ENCODE data around the gene GGT7. TPM values are rescaled to one million over a fixed set of nuclear protein-coding genes. Genes with fewer than 3 reads are reported as not detected.
"Not testable (repeated sequence)": the region's sequence is repeated elsewhere in the genome, so short reads cannot be mapped to it uniquely, and the experiment has no call there.

GGT7 gene
- 19.1 TPM for total RNA-seq
- long read RNA-seq, partial matches to known transcripts, result 3 of 5 reads
- long read RNA-seq, other reads (novel, unspliced or antisense), result 1 of 5 reads

- intact Hi-C loops (cut with DNase I), result loop anchor here (5.0 to 10.0 kb wide), 3 partner anchors 135 to 332 kb away; partner anchors contain the start of gene TRPC4AP
- ATAC-seq (peak; percentile 66), DNase-seq (ENCODE audit: missing footprints) (peak; percentile 90)
These were observed at the start of gene GGT7 for GRCh38 chr20:34872622-34873224. Gene GGT7, minus strand, starts transcription at chr20:34872856. Its CDS starts 41 bp downstream, at chr20:34872815.

GRCh38 chr20:34921436-34921835 lies 48.8 kb upstream of the GGT7 start:
- no peak for ATAC-seq
- intact Hi-C loops (cut with DNase I), result no loop called here
- DNase-seq (ENCODE audit: missing footprints), result no peak

- ATAC-seq (no peak), DNase-seq (ENCODE audit: missing footprints) (no peak)
- intact Hi-C loops (cut with DNase I), result no loop called here
These were observed 47.4 kb upstream of the GGT7 start for GRCh38 chr20:34920055-34920454.

GRCh38 chr20:34916774-34917354 lies 44.2 kb upstream of the GGT7 start:
- ATAC-seq, result no peak
- DNase-seq (ENCODE audit: missing footprints), result no peak
- intact Hi-C loops (cut with DNase I), result no loop called here

GRCh38 chr20:34915749-34916455 lies 43.2 kb upstream of the GGT7 start:
- DNase-seq (ENCODE audit: missing footprints) (no peak), ATAC-seq (no peak)
- intact Hi-C loops (cut with DNase I), result no loop called here

GRCh38 chr20:34915131-34915530 lies 42.5 kb upstream of the GGT7 start:
- intact Hi-C loops (cut with DNase I), result no loop called here
- ATAC-seq (no peak), DNase-seq (ENCODE audit: missing footprints) (no peak)

GRCh38 chr20:34907616-34908469 lies 35.2 kb upstream of the GGT7 start:
- DNase-seq (ENCODE audit: missing footprints) (no peak), ATAC-seq (peak; percentile 94)
- intact Hi-C loops (cut with DNase I), result loop anchor here (5.0 kb wide), 1 partner anchor 34 kb away; no protein-coding TSS in a partner anchor

GRCh38 chr20:34904202-34904621 lies 31.6 kb upstream of the GGT7 start:
- ATAC-seq, result peak; percentile 17
- DNase-seq (ENCODE audit: missing footprints), result no peak
- intact Hi-C loops (cut with DNase I), result no loop called here

- intact Hi-C loops (cut with DNase I); DNase-seq (ENCODE audit: missing footprints); ATAC-seq: not testable (repeated sequence)
These were observed 26.1 kb upstream of the GGT7 start for GRCh38 chr20:34898731-34899130.

GRCh38 chr20:34898129-34898528 lies 25.5 kb upstream of the GGT7 start:
- intact Hi-C loops (cut with DNase I), result not testable (repeated sequence)

GRCh38 chr20:34896086-34896621 lies 23.5 kb upstream of the GGT7 start:
- DNase-seq (ENCODE audit: missing footprints) (no peak), ATAC-seq (peak; percentile 85)
- intact Hi-C loops (cut with DNase I), result no loop called here

More at GRCh38 chr20:34898129-34898528, 25.5 kb upstream of the GGT7 start:
- ATAC-seq; DNase-seq (ENCODE audit: missing footprints): not testable (repeated sequence)

GRCh38 chr20:34895465-34895864 lies 22.8 kb upstream of the GGT7 start:
- ATAC-seq, result no peak
- DNase-seq (ENCODE audit: missing footprints), result no peak
- intact Hi-C loops (cut with DNase I), result no loop called here

- no peak for DNase-seq (ENCODE audit: missing footprints)
- ATAC-seq, result no peak
- intact Hi-C loops (cut with DNase I), result no loop called here
These were observed 22.1 kb upstream of the GGT7 start for GRCh38 chr20:34894723-34895122.

- intact Hi-C loops (cut with DNase I), result no loop called here
- DNase-seq (ENCODE audit: missing footprints) (no peak), ATAC-seq (no peak)
These were observed 20.0 kb upstream of the GGT7 start for GRCh38 chr20:34892671-34893070.

- DNase-seq (ENCODE audit: missing footprints) (no peak), ATAC-seq (no peak)
- intact Hi-C loops (cut with DNase I), result no loop called here
These were observed 18.8 kb upstream of the GGT7 start for GRCh38 chr20:34891166-34892062.

GRCh38 chr20:34888468-34888867 lies 15.8 kb upstream of the GGT7 start:
- no peak for DNase-seq (ENCODE audit: missing footprints)
- intact Hi-C loops (cut with DNase I), result no loop called here
- no peak for ATAC-seq

GRCh38 chr20:34887023-34887422 lies 14.4 kb upstream of the GGT7 start:
- intact Hi-C loops (cut with DNase I), result no loop called here
- no peak for ATAC-seq
- DNase-seq (ENCODE audit: missing footprints), result no peak

- no peak for DNase-seq (ENCODE audit: missing footprints)
- intact Hi-C loops (cut with DNase I), result no loop called here
- no peak for ATAC-seq
These were observed 13.5 kb upstream of the GGT7 start for GRCh38 chr20:34886122-34886521.
